SK-N-SH treated with all-trans-retinoic acid at 6 μM for 48 hours (cell line): ENCODE data around the gene ITGB2.

Experiments used
- ARNTL ChIP-seq: fragments of 450-650 bp; formaldehyde crosslinking; IDR thresholded peaks from 2 replicates; pipeline ENCODE4 v1.5.0; 2020; ENCODE audit warnings: low read depth, mild to moderate bottlenecking, moderate library complexity, borderline replicate concordance
- BACH2 ChIP-seq: fragments of 250-450 bp; sonication (Bioruptor Pico); IDR thresholded peaks from 2 replicates; pipeline ENCODE4 v1.9.0; 2021; ENCODE audit warnings: mild to moderate bottlenecking, borderline replicate concordance
- ISL1 ChIP-seq: fragments of 250-450 bp; sonication (Bioruptor Pico); IDR thresholded peaks from 2 replicates; pipeline ENCODE4 v2.1.2; 2022; ENCODE audit warnings: mild to moderate bottlenecking, moderate library complexity
- PPARA ChIP-seq: fragments of 250-450 bp; sonication (Bioruptor Pico); IDR thresholded peaks from 2 replicates; pipeline ENCODE4 v1.5.0; 2020; ENCODE audit warnings: mild to moderate bottlenecking, borderline replicate concordance
- RARB ChIP-seq: fragments of 250-450 bp; sonication (Bioruptor Pico); IDR thresholded peaks from 2 replicates; pipeline ENCODE4 v1.8.0; 2021; ENCODE audit warnings: mild to moderate bottlenecking, moderate library complexity
- ZC3H10 ChIP-seq: fragments of 250-450 bp; sonication (Bioruptor Pico); IDR thresholded peaks from 2 replicates; pipeline ENCODE4 v1.5.1; 2021; ENCODE audit warnings: mild to moderate bottlenecking, moderate library complexity
- ZFP3 ChIP-seq: fragments of 250-450 bp; sonication (Bioruptor Pico); IDR thresholded peaks from 2 replicates; pipeline ENCODE4 v1.5.0; 2020; ENCODE audit warnings: mild to moderate bottlenecking, moderate library complexity
- ZFP30 ChIP-seq: fragments of 450-650 bp; formaldehyde crosslinking; IDR thresholded peaks from 2 replicates; pipeline ENCODE4 v1.5.0; 2022; ENCODE audit warnings: mild to moderate bottlenecking, moderate library complexity
- ZNF565 ChIP-seq: fragments of 450-650 bp; formaldehyde crosslinking; conservative IDR thresholded peaks from 2 replicates; pipeline ENCODE4 v1.5.0; 2020; ENCODE audit warnings: low read depth, mild to moderate bottlenecking, moderate library complexity
- ZNF8 ChIP-seq: fragments of 450-650 bp; formaldehyde crosslinking; IDR thresholded peaks from 2 replicates; pipeline ENCODE4 v1.5.0; 2020; ENCODE audit warnings: mild to moderate bottlenecking, moderate library complexity
- TF ChIP-seq, protein P1 (sequence below): fragments of 250-450 bp; sonication (Bioruptor Pico); IDR thresholded peaks from 2 replicates; pipeline ENCODE4 v1.8.0; 2020; ENCODE audit warnings: mild to moderate bottlenecking, moderate library complexity, borderline replicate concordance
- TF ChIP-seq, protein P2 (sequence below): fragments of 250-450 bp; sonication (Bioruptor Pico); IDR thresholded peaks from 2 replicates; pipeline ENCODE4 v1.5.1; 2021; ENCODE audit warnings: mild to moderate bottlenecking, moderate library complexity
- TF ChIP-seq, protein P3 (sequence below): fragments of 250-450 bp; sonication (Bioruptor Pico); IDR thresholded peaks from 2 replicates; pipeline ENCODE4 v1.8.0; 2021; ENCODE audit warnings: low read depth, mild to moderate bottlenecking, moderate library complexity, borderline replicate concordance
- TF ChIP-seq, protein P4 (sequence below): fragments of 250-450 bp; sonication (Bioruptor Pico); IDR thresholded peaks from 2 replicates; pipeline ENCODE4 v1.5.1; 2020; ENCODE audit warnings: low read depth, mild to moderate bottlenecking, moderate library complexity

DNA sequence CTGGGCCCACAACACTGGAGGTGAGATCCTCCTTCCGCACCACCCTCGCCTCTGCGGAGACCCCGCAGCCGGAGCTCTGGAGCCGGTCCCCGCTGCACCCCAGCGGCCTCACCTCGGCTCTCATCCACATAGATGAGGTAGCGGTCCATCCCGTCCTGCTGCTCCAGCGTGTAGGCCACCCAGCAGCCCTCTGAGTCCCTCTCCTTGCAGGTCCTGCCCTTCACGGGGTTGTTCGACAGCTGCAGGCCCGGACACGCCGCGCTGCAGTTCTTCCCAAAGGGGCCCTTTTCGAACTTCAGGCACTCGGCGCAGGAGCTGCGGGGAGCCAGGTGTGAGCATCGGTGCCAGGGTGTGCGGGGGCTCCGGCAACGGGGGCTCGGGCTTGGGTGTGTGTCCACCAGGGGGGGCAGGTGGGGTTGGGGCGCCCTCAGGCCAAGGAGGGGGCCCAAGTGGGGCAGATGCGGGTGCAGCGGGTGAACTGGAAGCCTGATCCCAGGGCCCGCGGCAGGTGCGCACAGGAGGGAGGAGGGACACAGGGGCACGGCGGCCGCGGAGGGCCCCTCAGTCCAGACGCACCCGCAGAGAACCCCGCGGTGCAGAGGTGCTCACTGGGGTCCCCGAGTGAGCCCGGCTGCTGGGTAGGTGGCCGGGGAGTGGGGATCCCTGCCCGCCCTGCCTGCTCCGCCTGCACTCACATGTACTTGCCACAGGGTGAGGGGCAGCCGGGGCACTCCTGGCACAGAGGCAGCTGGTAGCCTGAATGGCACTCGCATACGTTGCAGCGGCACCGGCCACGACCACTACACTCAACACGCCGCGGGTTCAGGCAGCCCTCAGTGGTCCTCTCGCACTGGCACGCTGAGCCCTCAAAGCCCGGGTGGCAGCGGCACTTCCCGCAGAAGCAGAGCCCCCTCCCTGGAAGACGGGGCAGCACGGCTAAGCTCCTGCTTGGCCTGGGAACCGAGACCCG, 31.8 kb downstream of the ITGB2 start:
- TF ChIP-seq, protein P1, sequence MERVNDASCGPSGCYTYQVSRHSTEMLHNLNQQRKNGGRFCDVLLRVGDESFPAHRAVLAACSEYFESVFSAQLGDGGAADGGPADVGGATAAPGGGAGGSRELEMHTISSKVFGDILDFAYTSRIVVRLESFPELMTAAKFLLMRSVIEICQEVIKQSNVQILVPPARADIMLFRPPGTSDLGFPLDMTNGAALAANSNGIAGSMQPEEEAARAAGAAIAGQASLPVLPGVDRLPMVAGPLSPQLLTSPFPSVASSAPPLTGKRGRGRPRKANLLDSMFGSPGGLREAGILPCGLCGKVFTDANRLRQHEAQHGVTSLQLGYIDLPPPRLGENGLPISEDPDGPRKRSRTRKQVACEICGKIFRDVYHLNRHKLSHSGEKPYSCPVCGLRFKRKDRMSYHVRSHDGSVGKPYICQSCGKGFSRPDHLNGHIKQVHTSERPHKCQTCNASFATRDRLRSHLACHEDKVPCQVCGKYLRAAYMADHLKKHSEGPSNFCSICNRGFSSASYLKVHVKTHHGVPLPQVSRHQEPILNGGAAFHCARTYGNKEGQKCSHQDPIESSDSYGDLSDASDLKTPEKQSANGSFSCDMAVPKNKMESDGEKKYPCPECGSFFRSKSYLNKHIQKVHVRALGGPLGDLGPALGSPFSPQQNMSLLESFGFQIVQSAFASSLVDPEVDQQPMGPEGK (CRISPR knock-in tag), result no peak
- TF ChIP-seq ZFP3 (CRISPR knock-in tag) (no peak), RARB (CRISPR knock-in tag) (no peak), ARNTL (CRISPR knock-in tag) (no peak), ZNF8 (CRISPR knock-in tag) (no peak), PPARA (CRISPR knock-in tag) (no peak), ZC3H10 (no peak), ISL1 (CRISPR knock-in tag) (no peak), ZNF565 (no peak), BACH2 (CRISPR knock-in tag) (no peak), ZFP30 (CRISPR knock-in tag) (no peak)
- TF ChIP-seq, protein P2, sequence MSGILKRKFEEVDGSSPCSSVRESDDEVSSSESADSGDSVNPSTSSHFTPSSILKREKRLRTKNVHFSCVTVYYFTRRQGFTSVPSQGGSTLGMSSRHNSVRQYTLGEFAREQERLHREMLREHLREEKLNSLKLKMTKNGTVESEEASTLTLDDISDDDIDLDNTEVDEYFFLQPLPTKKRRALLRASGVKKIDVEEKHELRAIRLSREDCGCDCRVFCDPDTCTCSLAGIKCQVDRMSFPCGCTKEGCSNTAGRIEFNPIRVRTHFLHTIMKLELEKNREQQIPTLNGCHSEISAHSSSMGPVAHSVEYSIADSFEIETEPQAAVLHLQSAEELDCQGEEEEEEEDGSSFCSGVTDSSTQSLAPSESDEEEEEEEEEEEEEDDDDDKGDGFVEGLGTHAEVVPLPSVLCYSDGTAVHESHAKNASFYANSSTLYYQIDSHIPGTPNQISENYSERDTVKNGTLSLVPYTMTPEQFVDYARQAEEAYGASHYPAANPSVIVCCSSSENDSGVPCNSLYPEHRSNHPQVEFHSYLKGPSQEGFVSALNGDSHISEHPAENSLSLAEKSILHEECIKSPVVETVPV (CRISPR knock-in tag), result no peak
- TF ChIP-seq, protein P3, sequence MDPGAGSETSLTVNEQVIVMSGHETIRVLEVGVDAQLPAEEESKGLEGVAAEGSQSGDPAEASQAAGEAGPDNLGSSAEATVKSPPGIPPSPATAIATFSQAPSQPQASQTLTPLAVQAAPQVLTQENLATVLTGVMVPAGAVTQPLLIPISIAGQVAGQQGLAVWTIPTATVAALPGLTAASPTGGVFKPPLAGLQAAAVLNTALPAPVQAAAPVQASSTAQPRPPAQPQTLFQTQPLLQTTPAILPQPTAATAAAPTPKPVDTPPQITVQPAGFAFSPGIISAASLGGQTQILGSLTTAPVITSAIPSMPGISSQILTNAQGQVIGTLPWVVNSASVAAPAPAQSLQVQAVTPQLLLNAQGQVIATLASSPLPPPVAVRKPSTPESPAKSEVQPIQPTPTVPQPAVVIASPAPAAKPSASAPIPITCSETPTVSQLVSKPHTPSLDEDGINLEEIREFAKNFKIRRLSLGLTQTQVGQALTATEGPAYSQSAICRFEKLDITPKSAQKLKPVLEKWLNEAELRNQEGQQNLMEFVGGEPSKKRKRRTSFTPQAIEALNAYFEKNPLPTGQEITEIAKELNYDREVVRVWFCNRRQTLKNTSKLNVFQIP (CRISPR knock-in tag), result no peak
- TF ChIP-seq, protein P4, sequence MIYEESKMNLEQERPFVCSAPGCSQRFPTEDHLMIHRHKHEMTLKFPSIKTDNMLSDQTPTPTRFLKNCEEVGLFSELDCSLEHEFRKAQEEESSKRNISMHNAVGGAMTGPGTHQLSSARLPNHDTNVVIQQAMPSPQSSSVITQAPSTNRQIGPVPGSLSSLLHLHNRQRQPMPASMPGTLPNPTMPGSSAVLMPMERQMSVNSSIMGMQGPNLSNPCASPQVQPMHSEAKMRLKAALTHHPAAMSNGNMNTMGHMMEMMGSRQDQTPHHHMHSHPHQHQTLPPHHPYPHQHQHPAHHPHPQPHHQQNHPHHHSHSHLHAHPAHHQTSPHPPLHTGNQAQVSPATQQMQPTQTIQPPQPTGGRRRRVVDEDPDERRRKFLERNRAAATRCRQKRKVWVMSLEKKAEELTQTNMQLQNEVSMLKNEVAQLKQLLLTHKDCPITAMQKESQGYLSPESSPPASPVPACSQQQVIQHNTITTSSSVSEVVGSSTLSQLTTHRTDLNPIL (CRISPR knock-in tag), result no peak
